Transverse colon (tissue), 3 donors: ENCODE data around the gene UNCX.

Source experiments
- POLR2A ChIP-seq: fragments of 450-650 bp; IDR thresholded peaks from one replicate; pipeline ENCODE4 v1.6.1; 2016; ENCODE audit warnings: antibody characterized with exemption, mild to moderate bottlenecking, moderate library complexity
- TF ChIP-seq, protein P1 (sequence below), 5 experiments: fragments of 200-600 bp in 3 of 5; fragments of 450-650 bp in 2 of 5; sonication (generic) in 3 of 5; IDR thresholded peaks; 1 replicate in 2 of 5; 2 replicates in 3 of 5; pipeline ENCODE4 v1.5.1; 2016 to 2017; ENCODE audit warnings: antibody characterized with exemption in 5 of 5, inconsistent platforms in 3 of 5, mild to moderate bottlenecking in 2 of 5, moderate library complexity in 1 of 5

DNA sequence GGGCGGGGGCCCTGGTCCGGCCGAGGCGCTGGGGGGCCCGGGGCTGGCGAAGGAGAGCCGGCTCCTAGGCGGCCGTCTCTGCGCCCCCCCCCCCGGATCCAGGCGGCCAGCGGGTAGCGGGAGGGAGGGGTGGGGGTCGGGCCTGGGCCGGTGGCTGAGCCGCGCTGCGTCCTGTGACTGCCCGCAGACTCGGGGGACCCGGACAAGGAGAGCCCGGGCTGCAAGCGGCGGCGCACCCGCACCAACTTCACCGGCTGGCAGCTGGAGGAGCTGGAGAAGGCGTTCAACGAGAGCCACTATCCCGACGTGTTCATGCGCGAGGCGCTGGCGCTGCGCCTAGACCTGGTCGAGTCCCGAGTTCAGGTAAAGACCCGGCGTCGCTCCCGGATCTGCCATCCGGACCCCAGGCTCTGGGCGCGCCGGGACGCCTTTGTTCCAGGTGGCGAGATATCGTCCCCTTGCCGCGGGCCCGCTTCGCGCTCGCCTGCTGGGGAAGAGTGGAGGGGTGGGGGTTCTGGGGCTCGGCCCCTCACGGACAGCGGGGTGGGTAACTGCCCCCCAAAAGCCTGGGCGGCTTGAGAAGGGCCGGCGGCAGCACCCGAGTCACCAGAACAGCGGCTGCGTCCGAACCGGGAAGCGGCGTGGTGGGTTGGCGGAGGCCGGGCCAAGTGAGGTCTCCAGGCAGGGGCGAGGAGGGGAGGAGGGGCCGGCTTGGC lies 819 bp downstream of the UNCX start:
- TF ChIP-seq, protein P1, sequence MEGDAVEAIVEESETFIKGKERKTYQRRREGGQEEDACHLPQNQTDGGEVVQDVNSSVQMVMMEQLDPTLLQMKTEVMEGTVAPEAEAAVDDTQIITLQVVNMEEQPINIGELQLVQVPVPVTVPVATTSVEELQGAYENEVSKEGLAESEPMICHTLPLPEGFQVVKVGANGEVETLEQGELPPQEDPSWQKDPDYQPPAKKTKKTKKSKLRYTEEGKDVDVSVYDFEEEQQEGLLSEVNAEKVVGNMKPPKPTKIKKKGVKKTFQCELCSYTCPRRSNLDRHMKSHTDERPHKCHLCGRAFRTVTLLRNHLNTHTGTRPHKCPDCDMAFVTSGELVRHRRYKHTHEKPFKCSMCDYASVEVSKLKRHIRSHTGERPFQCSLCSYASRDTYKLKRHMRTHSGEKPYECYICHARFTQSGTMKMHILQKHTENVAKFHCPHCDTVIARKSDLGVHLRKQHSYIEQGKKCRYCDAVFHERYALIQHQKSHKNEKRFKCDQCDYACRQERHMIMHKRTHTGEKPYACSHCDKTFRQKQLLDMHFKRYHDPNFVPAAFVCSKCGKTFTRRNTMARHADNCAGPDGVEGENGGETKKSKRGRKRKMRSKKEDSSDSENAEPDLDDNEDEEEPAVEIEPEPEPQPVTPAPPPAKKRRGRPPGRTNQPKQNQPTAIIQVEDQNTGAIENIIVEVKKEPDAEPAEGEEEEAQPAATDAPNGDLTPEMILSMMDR (IDR thresholded peaks at IDR 0.05): no peak
- no peak for TF ChIP-seq POLR2A
